H9 (cell line): ENCODE data around the gene FARP1. TPM values are rescaled to one million over a fixed set of nuclear protein-coding genes. Genes with fewer than 3 reads are reported as not detected.

Experiments used
- DNase-seq: peaks from one replicate; pipeline ENCODE4 v3.0.0-alpha.2; 2017
- H2AFZ ChIP-seq: one replicate; pipeline ENCODE4 v1.6.1; 2013; ENCODE audit warnings: mild to moderate bottlenecking, low read length, control low read depth, moderate library complexity
- H2AK5ac ChIP-seq: 2 replicates; pipeline ENCODE4 v1.6.1; 2013; ENCODE audit warnings: low read length, control low read depth, mixed read lengths; ENCODE audit not compliant: insufficient read length
- H2BK120ac ChIP-seq: one replicate; pipeline ENCODE4 v1.6.1; 2013; ENCODE audit warnings: low read depth, mild to moderate bottlenecking, low read length, control low read depth, inconsistent platforms; ENCODE audit not compliant: poor library complexity, severe bottlenecking
- H2BK12ac ChIP-seq: 2 replicates; pipeline ENCODE4 v1.6.1; 2013; ENCODE audit warnings: low read length, control low read depth, mixed read lengths, low read depth; ENCODE audit not compliant: insufficient read length
- H2BK15ac ChIP-seq: 2 replicates; pipeline ENCODE4 v1.6.1; 2013; ENCODE audit warnings: low read depth, low read length, control low read depth
- H2BK20ac ChIP-seq: one replicate; pipeline ENCODE4 v1.6.1; 2013; ENCODE audit warnings: low read depth, mild to moderate bottlenecking, low read length, control low read depth, inconsistent platforms; ENCODE audit not compliant: poor library complexity, severe bottlenecking
- H2BK5ac ChIP-seq: 2 replicates; pipeline ENCODE4 v1.6.1; 2013; ENCODE audit warnings: low read length, control low read depth, mixed read lengths; ENCODE audit not compliant: insufficient read length
- H3K14ac ChIP-seq: 2 replicates; pipeline ENCODE4 v1.6.1; 2013; ENCODE audit warnings: low read length, control low read depth; ENCODE audit not compliant: insufficient read depth
- H3K18ac ChIP-seq: 2 replicates; pipeline ENCODE4 v1.6.1; 2013; ENCODE audit warnings: low read depth, mild to moderate bottlenecking, mixed read lengths, low read length, control low read depth; ENCODE audit not compliant: insufficient read length
- H3K23ac ChIP-seq: 2 replicates; pipeline ENCODE4 v1.6.1; 2013; ENCODE audit warnings: low read length, control low read depth, mixed read lengths, low read depth; ENCODE audit not compliant: insufficient read length
- H3K23me2 ChIP-seq: 2 replicates; pipeline ENCODE4 v1.6.1; 2013; ENCODE audit warnings: low read depth, mild to moderate bottlenecking, mixed read lengths, low read length, control low read depth; ENCODE audit not compliant: insufficient read length, poor library complexity, severe bottlenecking
- H3K27ac ChIP-seq: 2 replicates; pipeline ENCODE4 v1.5.1; 2013; ENCODE audit warnings: low read length, control low read depth, mixed read lengths, low read depth; ENCODE audit not compliant: insufficient read length
- H3K27me3 ChIP-seq: 2 replicates; pipeline ENCODE4 v1.6.1; 2013; ENCODE audit warnings: low read length, control low read depth, inconsistent platforms; ENCODE audit not compliant: insufficient read depth
- H3K4ac ChIP-seq: 2 replicates; pipeline ENCODE4 v1.6.1; 2013; ENCODE audit warnings: low read depth, mild to moderate bottlenecking, control low read depth, inconsistent platforms, low read length, moderate library complexity
- H3K4me1 ChIP-seq: 2 replicates; pipeline ENCODE4 v1.6.1; 2013; ENCODE audit warnings: low read length, control low read depth, inconsistent platforms; ENCODE audit not compliant: insufficient read depth
- H3K4me2 ChIP-seq: 2 replicates; pipeline ENCODE4 v1.6.1; 2013; ENCODE audit warnings: low read length, control low read depth, mixed read lengths; ENCODE audit not compliant: insufficient read length, insufficient read depth
- H3K56ac ChIP-seq: 2 replicates; pipeline ENCODE4 v1.6.1; 2013; ENCODE audit warnings: low read depth, mild to moderate bottlenecking, mixed read lengths, low read length, control low read depth; ENCODE audit not compliant: insufficient read length
- H3K79me1 ChIP-seq: 2 replicates; pipeline ENCODE4 v1.6.1; 2013; ENCODE audit warnings: low read depth, mild to moderate bottlenecking, moderate library complexity, low read length, control low read depth, inconsistent platforms; ENCODE audit not compliant: insufficient read depth, poor library complexity, severe bottlenecking
- H3K79me2 ChIP-seq: 2 replicates; pipeline ENCODE4 v1.6.1; 2013; ENCODE audit warnings: low read length, control low read depth, inconsistent platforms; ENCODE audit not compliant: insufficient read depth
- H3K9ac ChIP-seq: 2 replicates; pipeline ENCODE4 v1.6.1; 2013; ENCODE audit warnings: low read length, control low read depth, mixed read lengths; ENCODE audit not compliant: insufficient read length; ENCODE audit errors: extremely low read depth
- H3K9me3 ChIP-seq: one replicate; pipeline ENCODE4 v1.6.1; 2013; ENCODE audit warnings: low read depth, low read length, inconsistent platforms; ENCODE audit not compliant: control insufficient read depth
- H3T11ph ChIP-seq: one replicate; pipeline ENCODE4 v1.6.1; 2013; ENCODE audit warnings: mild to moderate bottlenecking, low read length, control low read depth, inconsistent platforms
- H4K20me1 ChIP-seq: one replicate; pipeline ENCODE4 v1.6.1; 2013; ENCODE audit not compliant: control insufficient read depth, insufficient read length, insufficient read depth
- H4K5ac ChIP-seq: 2 replicates; pipeline ENCODE4 v1.6.1; 2013; ENCODE audit warnings: low read depth, mild to moderate bottlenecking, mixed read lengths, low read length, control low read depth; ENCODE audit not compliant: insufficient read length
- H4K8ac ChIP-seq: replicated peaks from 2 replicates; pipeline ENCODE4 v1.6.1; 2013; ENCODE audit warnings: low read length, control low read depth, mixed read lengths, low read depth; ENCODE audit not compliant: insufficient read length
- H4K91ac ChIP-seq: 2 replicates; pipeline ENCODE4 v1.6.1; 2013; ENCODE audit warnings: low read depth, mild to moderate bottlenecking, moderate library complexity, mixed read lengths, low read length, control low read depth; ENCODE audit not compliant: insufficient read length
- H3K27ac Mint-ChIP-seq, 3 experiments: 2 replicates in 2 of 3; 3 replicates in 1 of 3; pipeline ENCODE4 v1.8.0; 2020 to 2021; ENCODE audit warnings: mixed read lengths in 3 of 3, mild to moderate bottlenecking in 1 of 3, moderate library complexity in 1 of 3
- H3K27me3 Mint-ChIP-seq: 2 replicates; pipeline ENCODE4 v1.8.0; 2021; ENCODE audit warnings: low read depth, mild to moderate bottlenecking, moderate library complexity, mixed read lengths
- H3K36me3 Mint-ChIP-seq, 3 experiments: 2 replicates in 2 of 3; 3 replicates in 1 of 3; pipeline ENCODE4 v1.8.0; 2020 to 2021; ENCODE audit warnings: low read depth in 3 of 3, mixed read lengths in 3 of 3; ENCODE audit not compliant: insufficient read depth in 1 of 3
- H3K4me1 Mint-ChIP-seq, 2 experiments: 2 replicates each; pipeline ENCODE4 v1.8.0; 2020; ENCODE audit warnings: mixed read lengths in 2 of 2
- H3K4me3 Mint-ChIP-seq, 2 experiments: 2 replicates in 1 of 2; 3 replicates in 1 of 2; pipeline ENCODE4 v1.8.0; 2020 to 2021; ENCODE audit warnings: mild to moderate bottlenecking in 2 of 2, mixed read lengths in 2 of 2, moderate library complexity in 1 of 2
- H3K9me3 Mint-ChIP-seq, 2 experiments: 2 replicates in 1 of 2; 3 replicates in 1 of 2; pipeline ENCODE4 v1.8.0; 2020; ENCODE audit warnings: mild to moderate bottlenecking in 2 of 2, mixed read lengths in 2 of 2, moderate library complexity in 1 of 2
- CTCF ChIP-seq: fragments of 200-600 bp; sonication (generic); conservative IDR thresholded peaks from 3 replicates; pipeline ENCODE4 v1.8.0; 2021; ENCODE audit warnings: antibody characterized with exemption, mild to moderate bottlenecking
- whole genome bisulfite sequencing: extraction: QIAGEN DNeasy Blood & Tissue Kit; methylation state at CpG from one replicate; pipeline ENCODE4 v1.1.7; 2013; ENCODE audit warnings: missing lambda C conversion rate, low lambda C conversion rate, mixed read lengths; ENCODE audit not compliant: insufficient read length; ENCODE audit errors: extremely low coverage; 5-methylcytosine and 5-hydroxymethylcytosine counted together
- total RNA-seq: library from RNA; stranded (reverse); gene quantifications from 2 replicates; pipeline ENCODE4 v1.2.1, GENCODE V29; 2021

Gene FARP1
- total RNA-seq, 1 experiment from 2014 or later = 95.9 TPM

GRCh38 chr13:98396071-98396710, 253.3 kb downstream of the FARP1 start:
- H3K9me3 ChIP-seq = no peaks in the 10 kb centered on the region
- no peak overlapping the region for H4K5ac ChIP-seq
- no peak overlapping the region for H4K91ac ChIP-seq
- no peak overlapping the region for H2BK12ac ChIP-seq
- H4K8ac ChIP-seq = no peak overlapping the region
- no peak overlapping the region for H3K18ac ChIP-seq
- Mint-ChIP-seq H3K36me3 (peaks cover 9 to 40% (median 17%) of the 10 kb centered on the region in 3 experiments), H3K27me3 (no peaks in the 10 kb centered on the region; the same call in 1 of the 2 replicates), H3K9me3 (no peaks in the 10 kb centered on the region), H3K4me1 (peaks cover 14 to 15% of the 10 kb centered on the region in 2 experiments), H3K27ac (0 out of 7 replicates have a peak overlapping the region, but pooled peaks of 1 of the 3 experiments have one; percentile 44), H3K4me3 (no peak overlapping the region)
- H3K27me3 ChIP-seq = no peaks in the 10 kb centered on the region
- H4K20me1 ChIP-seq = no peaks in the 10 kb centered on the region
- H2AK5ac ChIP-seq = no peak overlapping the region
- H2BK120ac ChIP-seq = no peak overlapping the region
- no peak overlapping the region for H3K56ac ChIP-seq
- H3K14ac ChIP-seq = no peak overlapping the region
- no peak overlapping the region for H3K4me2 ChIP-seq
- no peak overlapping the region for H3T11ph ChIP-seq
- no peak overlapping the region for H3K23ac ChIP-seq
- no peak overlapping the region for H2BK15ac ChIP-seq
- no peaks in the 10 kb centered on the region for H3K23me2 ChIP-seq
- H3K27ac ChIP-seq = no peak overlapping the region
- no peak for TF ChIP-seq CTCF
- no peak overlapping the region for H3K4ac ChIP-seq
- WGBS = no CpG with 5 or more reads among the region's 16 CpGs
- no peak overlapping the region for H2AFZ ChIP-seq
- H3K79me1 ChIP-seq = no peaks in the 10 kb centered on the region
- DNase-seq = no peak
- H2BK20ac ChIP-seq = no peak overlapping the region
- H3K4me1 ChIP-seq = peaks cover 4% of the 10 kb centered on the region; the same call in 1 of the 2 replicates
- no peak overlapping the region for H3K9ac ChIP-seq
- no peaks in the 10 kb centered on the region for H3K79me2 ChIP-seq
- H2BK5ac ChIP-seq = no peak overlapping the region
